Measurements from ENCODE around the gene IFT27. TPM values are rescaled to one million over a fixed set of nuclear protein-coding genes. Genes with fewer than 3 reads are reported as not detected.

IFT27 gene
- total and polyA plus RNA-seq, 9 donors = 19.2 to 26.7 (median 23.9) TPM

Other genes starting within 250 kb of the IFT27 start
- 170 TPM for gene EIF3D, start 247.0 kb downstream of the IFT27 start, total RNA-seq
- gene EIF3D, start 247.0 kb downstream of the IFT27 start, polyA plus RNA-seq (ENCODE audit: insufficient read depth in 1 of 8, insufficient read length in 8 of 8, low replicate concordance in 1 of 8) = 100 to 1,000 TPM; 174 to 214 (median 194) TPM
- gene CACNG2, start 72.4 kb downstream of the IFT27 start, total RNA-seq = 0.04 TPM
- gene CACNG2, start 72.4 kb downstream of the IFT27 start, polyA plus RNA-seq (ENCODE audit: insufficient read depth in 1 of 8, insufficient read length in 8 of 8, low replicate concordance in 1 of 8) = under 1 TPM in 3 of 8 donors, not detected in 5; 0.07 to 0.14 (median 0.11) TPM
- gene PVALB, start 40.9 kb upstream of the IFT27 start, total RNA-seq = 8.1 TPM
- gene PVALB, start 40.9 kb upstream of the IFT27 start, polyA plus RNA-seq (ENCODE audit: insufficient read depth in 1 of 8, insufficient read length in 8 of 8, low replicate concordance in 1 of 8) = 10 to 100 TPM in 6 of 8 donors, 1 to 10 TPM in 2; 2.9 to 22.2 (median 12.5) TPM
- gene NCF4, start 84.9 kb upstream of the IFT27 start, total RNA-seq = 5.9 TPM
- gene NCF4, start 84.9 kb upstream of the IFT27 start, polyA plus RNA-seq (ENCODE audit: insufficient read depth in 1 of 8, insufficient read length in 8 of 8, low replicate concordance in 1 of 8) = 1 to 10 TPM; 3.7 to 6.2 (median 4.6) TPM
- gene CSF2RB, start 137.5 kb upstream of the IFT27 start, total RNA-seq = 1.8 TPM
- 1 to 10 TPM; 1.3 to 3.2 (median 2.1) TPM for gene CSF2RB, start 137.5 kb upstream of the IFT27 start, polyA plus RNA-seq (ENCODE audit: insufficient read depth in 1 of 8, insufficient read length in 8 of 8, low replicate concordance in 1 of 8)
- gene TST, start 243.3 kb upstream of the IFT27 start, total RNA-seq = 22.3 TPM
- 10 to 100 TPM; 16.2 to 21.8 (median 17.2) TPM for gene TST, start 243.3 kb upstream of the IFT27 start, polyA plus RNA-seq (ENCODE audit: insufficient read depth in 1 of 8, insufficient read length in 8 of 8, low replicate concordance in 1 of 8)
- gene MPST, start 243.6 kb upstream of the IFT27 start, total RNA-seq = 56.0 TPM
- gene MPST, start 243.6 kb upstream of the IFT27 start, polyA plus RNA-seq (ENCODE audit: insufficient read depth in 1 of 8, insufficient read length in 8 of 8, low replicate concordance in 1 of 8) = 10 to 100 TPM; 44.4 to 64.0 (median 51.9) TPM